Measurements from ENCODE around the gene ELL3.

GRCh38 chr15:43800286-43801141, 23.7 kb upstream of the ELL3 start, which contains the start of gene HYPK:
- no peak for TF ChIP-seq EZH2 (IDR thresholded peaks at IDR 0.05)
- peak; percentile 95 for TF ChIP-seq POLR2AphosphoS5 (IDR thresholded peaks at IDR 0.05; ENCODE audit: borderline replicate concordance, low read depth, low read length)
- TF ChIP-seq FOXP2 (optimal IDR thresholded peaks at IDR 0.05; ENCODE audit: control extremely low read depth, extremely low read length, insufficient read depth), result no peak
